Astrocyte of the cerebellum (primary cell): ENCODE results near the gene C2.
"Not testable (repeated sequence)": the region's sequence is repeated elsewhere in the genome, so short reads cannot be mapped to it uniquely, and the experiment has no call there.

Experiments used
- DNase-seq: peaks from one replicate; pipeline ENCODE4 v3.0.0-alpha.2; 2011; ENCODE audit warnings: low read depth
- H3K4me3 ChIP-seq: 2 replicates; pipeline ENCODE4 v1.5.1; 2011; ENCODE audit warnings: mild to moderate bottlenecking, low read depth, low read length, moderate library complexity
- in situ Hi-C: cut with HindIII; loops from 2 replicates; pipeline ENCODE4 v1.10.0; 2017; ENCODE audit warnings: low sequenced_read_pairs
- TF ChIP-seq, protein P1 (sequence below): IDR thresholded peaks from 2 replicates; pipeline ENCODE4 v1.5.1; 2012; ENCODE audit warnings: low read length, low read depth, moderate library complexity, mild to moderate bottlenecking; ENCODE audit errors: missing control alignments

Gene C2

DNA sequence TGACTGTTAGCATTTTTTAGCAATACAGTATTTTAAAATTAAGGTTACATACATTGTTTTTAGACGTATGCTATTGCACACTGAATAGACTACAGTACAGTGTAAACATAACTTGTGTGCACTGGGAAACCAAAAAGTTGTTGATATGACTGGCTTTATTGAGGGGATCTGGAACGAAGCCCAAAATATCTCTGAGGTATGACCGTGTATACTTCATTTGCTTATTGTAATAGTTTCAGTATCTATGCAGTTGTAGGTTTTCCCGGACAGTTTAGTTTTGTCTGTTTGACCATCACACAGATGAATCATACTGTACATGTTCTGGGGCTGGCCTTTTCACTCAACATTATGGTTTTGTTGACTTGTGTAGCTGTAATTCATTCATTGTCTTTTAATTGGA, 18.7 kb upstream of the C2 start:
- DNase-seq: no peak
- TF ChIP-seq, protein P1, sequence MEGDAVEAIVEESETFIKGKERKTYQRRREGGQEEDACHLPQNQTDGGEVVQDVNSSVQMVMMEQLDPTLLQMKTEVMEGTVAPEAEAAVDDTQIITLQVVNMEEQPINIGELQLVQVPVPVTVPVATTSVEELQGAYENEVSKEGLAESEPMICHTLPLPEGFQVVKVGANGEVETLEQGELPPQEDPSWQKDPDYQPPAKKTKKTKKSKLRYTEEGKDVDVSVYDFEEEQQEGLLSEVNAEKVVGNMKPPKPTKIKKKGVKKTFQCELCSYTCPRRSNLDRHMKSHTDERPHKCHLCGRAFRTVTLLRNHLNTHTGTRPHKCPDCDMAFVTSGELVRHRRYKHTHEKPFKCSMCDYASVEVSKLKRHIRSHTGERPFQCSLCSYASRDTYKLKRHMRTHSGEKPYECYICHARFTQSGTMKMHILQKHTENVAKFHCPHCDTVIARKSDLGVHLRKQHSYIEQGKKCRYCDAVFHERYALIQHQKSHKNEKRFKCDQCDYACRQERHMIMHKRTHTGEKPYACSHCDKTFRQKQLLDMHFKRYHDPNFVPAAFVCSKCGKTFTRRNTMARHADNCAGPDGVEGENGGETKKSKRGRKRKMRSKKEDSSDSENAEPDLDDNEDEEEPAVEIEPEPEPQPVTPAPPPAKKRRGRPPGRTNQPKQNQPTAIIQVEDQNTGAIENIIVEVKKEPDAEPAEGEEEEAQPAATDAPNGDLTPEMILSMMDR: no peak
- in situ Hi-C loops: no loop called here
- H3K4me3 ChIP-seq: no peak overlapping the region

DNA sequence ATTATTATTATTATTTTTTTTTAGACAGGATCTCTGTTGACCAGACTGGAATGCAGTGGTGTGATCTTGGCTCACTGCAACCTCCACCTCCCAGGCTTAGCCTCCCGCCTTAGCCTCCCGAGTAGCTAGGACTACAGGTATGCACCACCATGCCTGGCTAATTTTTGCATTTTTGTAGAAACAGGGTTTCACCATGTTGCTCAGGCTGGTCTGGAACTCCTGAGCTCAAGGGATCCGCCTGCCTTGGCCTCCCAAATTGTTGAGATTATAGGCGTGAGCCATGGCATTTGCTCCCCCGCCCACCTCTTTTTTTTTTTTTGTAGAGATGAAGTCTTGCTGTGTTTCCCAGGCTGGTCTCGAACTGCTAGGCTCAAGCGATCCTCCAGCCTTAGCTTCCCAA, 18.2 kb upstream of the C2 start:
- H3K4me3 ChIP-seq, in situ Hi-C loops, DNase-seq: not testable (repeated sequence)

DNA sequence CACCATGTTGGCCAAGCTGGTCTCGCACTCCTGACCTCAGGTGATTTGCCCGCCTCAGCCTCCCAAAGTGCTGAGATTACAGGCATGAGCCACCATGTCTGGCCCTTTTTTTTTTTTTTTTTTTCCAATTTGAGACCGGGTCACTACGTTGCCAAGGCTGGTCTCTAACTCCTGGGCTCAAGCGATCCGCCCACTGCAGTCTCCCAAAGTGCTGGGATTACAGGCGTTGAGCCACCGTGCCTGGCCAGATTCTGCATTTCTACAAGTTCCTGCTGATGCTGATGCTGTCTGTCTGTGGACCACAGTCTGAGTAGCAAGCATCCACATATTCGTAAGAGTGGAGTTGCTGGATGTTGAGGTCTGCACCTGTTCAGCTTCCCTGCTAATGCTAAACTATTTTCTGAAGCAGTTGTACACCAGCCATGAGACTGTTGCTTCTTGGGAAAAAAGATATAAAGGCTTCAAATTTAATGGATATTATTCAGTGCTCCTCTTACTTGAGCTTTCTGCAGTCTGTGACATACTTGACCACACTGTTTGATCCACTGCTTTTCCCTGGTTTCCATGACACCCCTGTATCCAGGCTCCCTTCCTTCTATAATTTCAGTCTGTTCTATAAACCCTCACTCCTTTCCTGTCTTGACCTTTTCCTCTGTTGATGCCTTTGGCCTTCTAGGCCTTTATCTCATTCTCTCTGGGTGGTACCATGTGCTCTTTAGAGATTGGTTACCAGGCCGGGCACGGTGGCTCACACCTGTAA, 15.5 kb upstream of the C2 start:
- no peak for DNase-seq
- in situ Hi-C loops: no loop called here
- TF ChIP-seq, protein P1: no peak

DNA sequence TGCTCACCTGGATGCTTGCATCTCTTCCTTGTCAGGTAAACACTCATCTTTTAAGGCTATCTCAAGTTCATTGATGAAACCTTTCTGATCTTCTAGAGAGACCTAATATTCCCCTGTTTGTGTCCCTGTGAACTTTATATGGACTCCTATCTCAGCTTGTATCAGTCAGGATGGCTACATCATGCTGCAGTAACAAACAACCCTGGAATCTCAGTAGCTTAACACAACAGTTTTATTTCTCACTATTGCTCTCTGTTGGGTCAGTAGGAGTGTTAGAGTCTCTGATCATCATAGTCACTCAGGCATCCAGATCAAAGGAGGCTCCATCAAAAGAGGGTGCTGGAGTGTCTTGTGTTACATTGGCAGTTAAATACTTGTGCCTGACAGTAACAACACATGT, 12.2 kb upstream of the C2 start:
- H3K4me3 ChIP-seq: no peak overlapping the region
- in situ Hi-C loops: no loop called here
- DNase-seq: no peak
- TF ChIP-seq, protein P1: no peak

More for the DNA sequence above, 15.5 kb upstream of the C2 start:
- H3K4me3 ChIP-seq: no peak overlapping the region

DNA sequence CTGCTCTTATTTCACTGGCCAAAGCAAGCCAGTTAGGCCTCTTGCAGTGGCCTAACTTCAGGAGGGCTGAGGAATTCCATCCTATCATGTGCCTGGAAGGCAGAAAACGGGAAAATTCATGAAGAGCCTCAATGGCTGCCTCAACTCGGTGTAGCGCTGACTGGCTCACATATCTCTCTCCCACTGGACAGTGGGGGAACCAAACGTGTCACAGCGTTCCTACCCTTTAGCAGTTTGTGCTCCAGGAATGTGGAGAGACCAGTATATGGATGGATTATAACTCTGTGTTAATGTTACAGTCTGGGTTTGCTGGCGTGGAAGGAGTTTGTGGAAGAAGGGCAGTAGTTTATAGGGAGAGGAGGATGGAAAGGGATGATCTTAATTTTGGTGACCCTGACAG, 11.8 kb upstream of the C2 start:
- H3K4me3 ChIP-seq: no peak overlapping the region
- DNase-seq: no peak
- in situ Hi-C loops: no loop called here
- TF ChIP-seq, protein P1: no peak

DNA sequence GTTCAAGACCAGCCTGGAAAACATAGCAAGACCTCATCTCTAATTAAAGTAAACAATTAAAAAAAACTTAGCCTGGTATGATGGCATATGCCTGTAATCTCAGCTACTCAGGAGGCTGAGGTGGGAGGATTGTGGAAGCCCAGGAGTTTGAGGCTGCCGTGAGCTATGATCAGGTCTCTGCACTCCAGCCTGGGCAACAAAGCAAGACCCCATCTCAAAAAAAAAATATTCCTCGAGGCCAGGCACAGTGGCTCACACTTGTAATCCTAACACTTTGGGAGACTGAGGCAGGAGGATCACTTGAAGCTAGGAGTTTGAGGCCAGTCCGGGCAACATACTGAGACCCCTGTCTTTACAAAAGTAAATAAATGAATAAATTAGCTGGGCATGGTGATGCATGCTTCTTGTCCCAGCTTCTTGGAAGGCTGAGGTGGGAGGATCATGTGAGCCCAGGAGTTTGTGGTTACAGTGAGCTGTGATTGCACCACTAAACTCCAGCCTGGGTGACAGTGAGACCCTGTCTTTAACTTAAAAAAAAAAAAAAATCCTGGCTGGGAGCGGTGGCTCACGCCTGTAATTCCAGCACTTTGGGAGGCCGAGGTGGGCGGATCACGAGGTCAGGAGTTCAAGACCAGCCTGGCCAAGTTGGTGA, 9.3 kb upstream of the C2 start:
- no peak overlapping the region for H3K4me3 ChIP-seq
- no peak for DNase-seq
- TF ChIP-seq, protein P1: no peak
- in situ Hi-C loops: no loop called here

DNA sequence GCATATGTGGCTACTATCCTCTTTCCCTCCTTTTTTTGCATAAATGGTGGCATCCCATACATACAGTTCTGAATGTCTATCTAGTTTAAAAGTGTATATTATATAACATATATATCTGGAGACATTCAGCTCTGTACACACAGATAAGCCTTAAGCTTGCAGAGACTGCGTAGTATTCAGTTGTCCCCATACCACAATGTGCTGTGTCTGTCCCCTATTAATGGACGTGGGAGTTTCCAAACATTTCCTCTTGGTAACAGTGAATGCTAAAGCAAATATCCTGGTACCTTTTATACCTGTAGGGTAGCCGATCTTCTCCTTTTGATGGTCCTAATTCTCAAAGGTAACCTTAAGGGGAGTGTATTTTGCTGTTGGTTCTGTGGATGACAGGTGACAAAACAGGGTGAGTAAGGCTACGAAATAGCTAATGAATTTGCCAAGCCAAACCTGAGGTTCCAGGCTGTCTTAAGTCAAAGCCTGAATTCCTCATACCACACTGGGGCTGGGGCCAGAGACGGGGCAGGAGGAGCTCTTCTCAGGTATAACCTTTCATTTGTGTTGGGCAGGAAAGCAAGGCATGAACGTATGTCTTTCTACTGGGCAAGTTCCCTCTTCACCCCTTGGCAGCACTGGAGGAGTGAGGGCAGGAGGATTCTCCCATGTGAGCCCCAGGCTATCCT, 7.8 kb upstream of the C2 start:
- in situ Hi-C loops: no loop called here
- no peak for DNase-seq
- TF ChIP-seq, protein P1: no peak
- H3K4me3 ChIP-seq: no peak overlapping the region
